Measurements from ENCODE around the gene CPXM2.

The CPXM2 gene

DNA sequence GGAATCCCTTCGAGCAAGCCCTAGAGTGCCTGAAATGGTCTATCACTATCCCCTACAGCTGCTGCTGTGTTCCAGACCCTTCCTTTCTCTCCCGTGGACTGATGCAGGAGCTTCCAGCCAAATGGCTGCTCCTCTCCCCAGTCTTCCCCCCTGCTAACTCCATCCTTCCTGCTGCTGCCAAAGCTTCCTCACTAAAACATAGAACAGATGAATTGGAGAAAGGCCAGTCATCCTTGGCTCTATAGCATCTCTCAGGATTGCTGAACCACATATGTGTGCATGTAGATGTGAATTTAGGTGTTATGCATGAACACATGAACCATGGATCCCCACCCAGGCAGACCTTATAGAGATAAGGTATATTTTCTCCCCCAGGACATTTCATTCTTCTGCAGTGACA, 164.8 kb downstream of the CPXM2 start:
- DNase-seq, result no peak

DNA sequence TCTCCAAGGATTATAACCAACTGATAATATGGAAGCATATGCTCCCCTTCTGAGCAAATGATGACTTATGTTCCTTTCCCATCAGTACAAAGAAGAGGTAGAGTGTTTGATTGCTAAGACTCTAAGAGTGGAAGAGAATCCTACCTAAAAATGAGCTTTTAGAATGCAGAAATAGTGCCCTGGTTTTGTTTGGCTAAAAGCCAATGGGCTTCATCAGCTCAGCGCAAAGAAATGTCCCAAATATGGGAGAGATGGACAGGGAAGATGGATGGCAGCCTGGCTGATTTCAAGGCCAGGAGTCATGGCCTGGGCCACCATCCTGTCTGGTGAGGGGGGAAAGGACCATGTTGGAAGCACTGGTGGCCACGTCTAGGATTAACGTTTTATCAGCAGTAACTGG, 165.2 kb downstream of the CPXM2 start:
- DNase-seq, result no peak

DNA sequence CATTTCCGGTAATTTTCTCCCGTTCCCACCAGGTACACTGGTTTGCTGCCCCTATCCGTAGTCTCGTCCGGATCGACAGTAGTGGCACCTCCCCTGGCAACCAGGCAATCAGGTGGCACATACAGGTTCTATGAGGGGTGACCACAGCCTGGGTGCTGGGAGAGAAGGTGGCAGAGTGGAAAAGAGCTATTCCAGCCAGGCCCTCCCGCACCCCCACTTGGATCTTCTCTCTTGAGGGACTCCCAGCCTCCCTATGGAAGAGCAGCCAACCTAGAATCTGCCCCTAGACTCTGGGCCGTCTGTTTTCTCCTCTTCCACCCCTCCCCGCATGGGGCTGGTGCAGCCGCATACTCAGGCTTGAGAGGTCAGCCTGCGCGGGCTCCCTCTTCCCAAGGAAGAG, 166.9 kb downstream of the CPXM2 start:
- no peak for DNase-seq

DNA sequence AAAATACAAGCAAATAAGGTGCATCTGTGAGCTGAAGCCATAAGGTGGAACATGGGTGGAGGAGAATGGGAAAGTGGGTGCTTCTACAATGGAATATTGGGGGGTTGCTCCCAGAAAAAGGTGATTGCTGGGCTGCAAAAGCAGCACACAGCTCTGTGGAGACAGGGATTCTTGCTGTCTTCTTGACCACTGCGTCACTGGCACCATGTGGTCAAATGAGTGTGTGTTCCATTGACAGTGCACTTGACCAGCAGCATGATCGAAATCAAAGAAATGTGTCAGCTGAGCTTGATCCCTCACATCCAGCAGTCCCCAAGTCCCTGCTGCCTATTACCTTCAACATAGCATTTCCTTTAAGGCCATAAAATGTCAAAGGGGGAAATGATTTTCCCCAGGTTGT, 169.3 kb downstream of the CPXM2 start:
- no peak for DNase-seq

DNA sequence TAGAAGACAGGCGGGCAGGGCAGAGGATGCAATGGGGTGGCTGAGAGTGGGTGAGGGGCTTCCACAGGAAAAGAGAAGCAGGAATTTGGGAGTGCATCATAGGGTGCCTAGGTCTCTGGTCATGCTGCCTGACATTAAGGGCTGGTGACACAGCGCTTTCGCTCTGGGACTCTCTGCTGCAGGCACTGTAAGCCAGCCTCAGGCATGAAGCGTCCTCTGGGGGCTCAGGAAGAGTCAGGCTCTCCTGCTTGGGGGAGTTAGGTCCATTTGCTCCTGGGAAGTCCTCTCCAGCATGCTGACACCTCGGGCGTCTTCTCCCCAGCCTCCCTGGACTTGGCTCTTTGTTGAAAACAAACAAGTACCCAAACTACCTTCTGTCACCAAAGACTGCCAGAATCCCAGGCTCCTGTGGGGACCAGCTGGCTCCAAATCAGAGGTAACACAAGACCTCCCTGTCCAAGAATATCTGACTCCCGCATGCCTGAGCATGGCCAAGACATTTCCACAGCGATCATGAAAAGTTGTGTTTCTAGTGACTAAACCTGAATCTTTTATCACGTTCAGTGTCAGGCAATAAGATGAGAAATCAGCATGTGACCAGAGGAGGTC, 170.1 kb downstream of the CPXM2 start:
- no peak for DNase-seq

DNA sequence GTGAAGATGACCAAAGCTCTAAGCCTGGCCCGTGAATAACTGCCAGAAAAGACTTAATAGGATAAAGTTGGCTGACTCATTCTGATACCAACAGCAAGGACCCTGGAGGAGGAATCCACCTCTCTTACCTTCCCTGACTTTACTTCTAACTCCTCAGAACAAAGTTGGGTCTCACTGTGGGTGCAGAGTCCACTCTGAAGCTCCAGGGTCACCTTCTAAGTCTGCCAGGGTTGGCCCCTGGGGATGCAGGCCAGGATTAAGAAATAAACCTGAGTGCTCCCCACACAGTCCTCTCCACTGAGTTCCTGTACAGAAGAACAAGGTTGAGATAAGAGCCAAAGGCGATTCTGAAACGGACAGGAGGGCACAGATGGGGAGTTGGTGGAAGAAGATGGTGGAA, 171.1 kb downstream of the CPXM2 start:
- no peak for DNase-seq

DNA sequence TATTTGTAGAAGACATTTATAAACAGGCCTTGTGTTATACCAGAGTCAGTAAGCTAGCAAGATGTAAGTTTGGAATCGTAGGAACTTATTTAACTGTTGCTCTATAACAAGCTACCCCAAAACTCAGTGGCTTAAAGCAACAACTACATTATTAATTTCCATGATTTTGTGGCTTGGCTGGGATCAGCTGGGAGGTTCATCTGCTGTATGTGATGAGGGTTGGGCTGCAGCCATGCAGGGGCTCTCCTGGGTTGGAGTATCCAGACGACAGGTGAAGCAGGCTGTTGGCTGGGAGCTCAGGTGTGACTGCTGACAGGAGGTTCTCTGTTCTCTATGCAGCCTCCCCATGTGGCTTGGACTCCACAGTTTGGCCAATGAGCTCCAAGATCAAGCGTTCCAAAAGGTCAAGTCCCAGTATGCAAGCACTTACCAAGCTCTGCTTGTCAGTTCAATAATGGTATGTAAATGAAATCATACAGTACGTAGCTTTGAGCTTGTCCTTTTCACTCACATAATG, 173.0 kb downstream of the CPXM2 start:
- no peak for DNase-seq

DNA sequence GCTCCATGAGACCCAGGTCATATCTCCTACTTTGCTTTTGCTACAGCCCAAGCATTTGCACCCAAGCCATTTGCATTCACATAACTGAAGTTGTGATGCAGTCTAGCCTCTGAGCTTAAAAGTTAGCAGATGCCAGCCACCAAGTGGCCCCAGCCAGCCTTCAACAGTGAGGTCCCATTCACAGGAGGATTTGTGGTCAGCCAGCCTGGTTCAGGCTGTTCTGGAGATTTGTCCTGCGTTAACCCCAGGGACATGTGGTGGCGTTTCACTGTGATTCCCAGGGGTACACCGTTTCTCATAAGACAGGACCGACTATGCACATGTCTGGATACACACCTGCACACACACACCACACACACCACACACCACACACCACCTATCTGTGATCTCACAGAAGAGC, 174.3 kb downstream of the CPXM2 start:
- DNase-seq, result no peak

DNA sequence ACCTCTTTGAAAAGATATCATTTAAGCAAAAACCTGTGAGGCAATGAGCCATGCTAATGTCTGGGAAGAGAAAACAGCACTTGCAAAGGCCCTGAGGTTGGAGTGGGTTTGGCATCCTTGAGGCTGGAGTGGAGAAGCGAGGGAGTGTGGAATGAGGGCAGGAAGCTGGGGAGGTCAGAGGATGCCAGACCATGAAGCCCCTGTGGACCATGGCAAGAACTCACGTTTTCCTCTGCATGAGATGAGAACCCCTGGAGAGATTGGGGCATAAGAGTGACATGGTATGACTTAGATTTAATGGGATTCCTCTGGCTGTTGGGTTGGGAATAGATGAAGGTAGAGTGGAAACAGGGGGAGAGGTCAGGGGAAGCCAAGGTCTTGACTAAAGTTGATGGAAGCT, 176.1 kb downstream of the CPXM2 start:
- no peak for DNase-seq

DNA sequence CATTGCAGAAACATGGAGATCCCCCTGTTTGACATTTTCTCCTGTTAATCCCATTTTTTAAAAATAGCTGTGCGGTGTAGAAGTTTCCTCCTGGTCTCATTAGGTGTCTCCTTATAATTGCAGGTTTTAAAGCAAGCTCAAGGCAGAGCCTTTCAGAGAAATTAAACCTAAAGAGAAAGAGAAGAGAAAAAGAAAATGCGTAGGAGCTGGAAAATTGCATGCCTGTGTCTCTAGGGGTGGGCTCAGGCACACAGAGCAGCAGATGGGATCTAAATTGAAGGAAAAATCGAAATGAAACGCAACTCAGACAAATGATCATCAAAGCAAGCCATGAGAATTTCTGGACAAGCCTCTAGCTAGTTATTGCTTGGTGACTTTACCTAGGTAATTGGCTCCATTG, 185.4 kb downstream of the CPXM2 start:
- DNase-seq, result no peak

DNA sequence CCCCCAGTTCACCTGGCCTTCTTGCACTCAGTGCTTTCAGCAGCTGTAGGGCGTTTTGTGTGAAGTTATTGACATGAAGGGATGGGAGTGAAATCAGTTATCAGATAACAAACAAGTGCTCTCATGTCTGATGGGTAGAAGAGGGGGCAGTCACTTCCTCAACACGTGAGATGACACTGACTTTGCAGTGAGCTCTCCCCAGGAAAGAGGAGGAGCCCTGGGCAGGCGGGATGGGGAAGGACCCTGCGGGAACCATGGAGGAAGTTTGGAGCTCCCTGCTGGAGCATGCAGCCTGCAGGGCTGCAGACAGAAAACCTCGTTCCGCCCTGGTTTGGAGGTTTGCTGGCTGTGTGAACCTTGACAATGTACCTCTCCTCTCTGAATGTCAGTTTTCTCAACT, 186.8 kb downstream of the CPXM2 start:
- no peak for DNase-seq

DNA sequence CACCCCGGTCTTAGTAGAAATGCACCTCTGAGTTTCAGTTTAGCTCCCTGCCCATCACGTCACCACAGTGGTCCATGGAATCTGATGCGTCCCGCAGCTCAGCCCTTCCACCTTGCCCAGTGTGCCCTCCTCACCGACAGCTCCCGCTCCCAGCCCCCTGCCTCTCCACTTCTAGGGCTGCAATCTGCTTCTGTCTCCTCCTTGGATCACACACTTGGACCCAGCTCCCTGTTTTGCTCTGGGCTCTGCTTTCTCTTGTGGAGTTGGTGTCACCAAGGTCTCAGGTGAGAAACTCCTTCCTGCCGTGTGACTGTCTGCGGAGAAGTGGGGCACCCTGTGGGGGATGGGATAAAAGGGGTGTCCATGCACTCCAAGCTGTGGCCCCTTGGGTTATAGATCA, 187.5 kb downstream of the CPXM2 start:
- DNase-seq, result no peak

DNA sequence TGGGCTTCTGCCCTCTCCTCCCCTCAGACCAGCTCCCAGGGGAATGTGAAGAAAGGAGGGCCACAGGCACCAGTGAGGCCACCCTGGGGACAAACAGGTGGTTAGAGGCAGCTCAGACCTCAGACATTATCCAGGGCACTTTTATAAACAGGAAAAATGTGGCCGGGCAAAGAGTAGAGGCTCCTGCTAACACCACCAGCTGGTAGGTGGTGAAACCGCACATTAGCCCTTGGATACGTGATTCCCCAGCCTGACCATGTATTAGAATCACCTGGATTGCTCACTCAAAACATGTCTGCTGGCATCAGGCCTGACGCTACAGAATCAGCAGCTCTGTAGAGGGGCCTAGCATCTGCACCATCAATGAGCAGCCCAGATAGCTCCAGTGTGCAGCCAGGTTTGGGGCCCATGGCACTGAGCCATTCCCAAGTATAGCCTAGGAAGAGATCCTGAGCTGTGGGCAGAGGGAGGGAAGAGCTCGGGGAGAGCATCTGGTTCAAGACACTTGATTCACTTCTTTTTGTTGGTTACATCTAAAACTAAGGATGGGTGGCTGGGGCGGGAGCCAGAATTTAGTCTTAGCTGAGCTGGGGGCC, 188.3 kb downstream of the CPXM2 start:
- DNase-seq, result no peak
